Midbrain (tissue), 1 donor: ENCODE measurements around the gene SLC25A25.
"Not testable (repeated sequence)": the region's sequence is repeated elsewhere in the genome, so short reads cannot be mapped to it uniquely, and the experiment has no call there.

Experiments
- DNase-seq: peaks from one replicate; lab custom pipeline; 2025; lab: John Stamatoyannopoulos, UW

Gene SLC25A25

DNA sequence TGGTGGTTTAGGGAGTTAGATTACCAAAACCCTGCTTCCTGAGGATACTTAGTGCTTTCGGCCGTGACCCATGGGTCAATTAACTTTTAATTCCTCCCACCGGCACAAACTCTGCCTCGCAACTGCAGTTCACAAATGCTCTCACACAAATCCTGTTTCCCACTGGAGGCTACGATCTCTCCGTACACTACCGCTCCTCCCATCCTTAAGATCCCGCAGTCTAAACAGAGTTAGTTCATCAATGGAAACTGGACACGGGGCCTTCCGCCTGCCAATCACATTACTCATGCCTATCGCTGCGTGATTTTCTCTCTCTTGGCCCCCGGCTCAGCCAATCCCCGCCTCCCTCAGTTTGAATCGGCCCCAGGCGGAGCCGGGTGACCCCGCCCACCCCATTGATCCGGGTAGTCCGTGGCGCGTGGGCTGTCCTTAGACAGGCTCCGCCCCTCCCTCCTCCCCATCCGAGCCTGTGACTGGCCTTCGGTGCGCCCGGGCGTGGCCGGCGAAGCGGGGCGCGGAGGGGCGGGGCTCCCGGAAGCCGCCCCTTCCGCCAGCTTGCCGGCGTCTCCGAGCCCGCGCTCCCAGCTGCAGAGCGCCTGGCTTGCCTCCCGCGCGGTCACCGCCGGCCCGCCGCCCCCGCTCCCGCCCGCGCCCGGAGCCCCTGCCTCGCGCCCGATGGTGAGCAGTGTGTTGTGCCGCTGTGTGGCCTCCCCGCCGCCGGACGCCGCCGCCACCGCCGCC lies at the start of gene SLC25A25:
Gene SLC25A25 (plus strand): TSS at position 588 of the 741 bp plus-strand sequence. CDS start 88 bp downstream, at position 676.
- peak; percentile 99 for DNase-seq

DNA sequence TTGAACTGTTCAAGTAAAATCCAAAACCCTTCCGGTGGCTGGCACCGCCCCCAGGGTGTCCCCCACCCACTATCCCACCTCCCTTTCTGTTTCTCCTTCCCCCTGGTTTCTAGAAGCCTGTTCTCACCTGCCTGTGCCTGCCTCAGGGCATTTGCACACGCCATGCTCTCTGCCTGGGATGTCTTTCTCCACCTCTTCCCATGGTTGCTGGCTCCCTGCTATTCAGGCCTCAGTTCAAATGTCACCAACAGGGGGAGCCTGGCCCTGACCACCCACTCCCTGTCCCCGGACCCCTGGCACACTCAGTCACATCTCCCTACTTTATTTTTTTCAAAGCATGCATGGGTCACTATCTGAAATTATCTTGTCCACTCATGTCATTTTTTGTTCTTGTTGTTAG lies 47.3 kb upstream of the SLC25A25 start:
- DNase-seq, result no peak

DNA sequence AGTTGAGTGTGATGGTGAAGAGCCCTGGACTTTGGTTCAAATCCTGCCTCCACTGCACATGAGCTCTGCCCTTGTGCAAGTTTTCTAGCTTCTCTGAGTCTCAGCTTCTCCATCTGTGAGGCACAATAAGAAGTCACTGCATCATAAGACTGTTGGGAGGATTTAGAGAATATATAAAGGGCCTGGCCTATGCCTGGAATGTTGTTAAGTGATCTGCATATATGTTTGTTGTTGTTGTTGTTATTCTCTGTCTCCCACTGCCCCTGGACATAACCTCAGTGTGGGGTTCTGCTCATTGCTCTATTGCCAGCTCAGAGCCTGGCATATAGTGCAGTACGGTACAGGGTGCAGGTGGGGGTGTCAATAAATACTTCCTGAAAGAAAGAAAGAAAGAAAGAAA lies 46.9 kb upstream of the SLC25A25 start:
- DNase-seq, result no peak

DNA sequence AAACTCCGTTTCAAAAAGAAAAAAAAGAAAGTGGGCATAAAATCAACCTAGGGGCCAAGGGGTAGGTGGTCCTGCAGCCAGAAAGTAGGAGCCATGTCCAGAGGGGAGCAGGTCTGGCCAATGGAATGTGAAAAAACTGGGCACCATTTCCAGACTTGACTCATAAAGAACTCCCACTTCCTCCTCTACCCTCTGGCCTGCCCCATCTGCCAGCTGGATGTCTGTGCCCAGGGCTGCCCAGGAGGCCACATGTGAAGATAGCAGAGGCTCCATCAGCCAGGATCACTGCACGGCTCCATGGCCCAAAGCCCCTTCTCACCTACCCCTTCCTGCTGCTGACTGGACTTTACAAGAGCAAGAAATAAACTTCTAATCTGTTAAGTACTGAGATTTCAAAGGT lies 45.1 kb upstream of the SLC25A25 start:
- no peak for DNase-seq

DNA sequence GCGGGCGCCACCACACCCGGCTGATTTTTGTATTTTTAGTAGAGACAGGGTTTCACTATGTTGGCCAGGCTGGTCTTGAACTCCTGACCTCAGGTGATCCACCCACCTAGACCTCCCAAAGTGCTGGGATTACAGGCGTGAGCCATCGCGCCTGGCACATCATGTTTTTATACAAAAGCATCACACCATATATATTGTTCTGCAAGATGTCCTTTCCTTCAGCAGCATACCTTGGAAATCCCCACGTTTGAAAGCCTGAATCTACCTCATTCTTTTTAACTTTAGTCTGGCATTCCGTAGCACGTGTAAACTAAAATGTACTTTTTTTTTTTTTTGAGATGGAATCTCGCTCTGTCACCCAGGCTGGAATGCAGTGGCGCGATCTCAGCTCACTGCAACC lies 44.4 kb upstream of the SLC25A25 start:
- DNase-seq, result not testable (repeated sequence)

DNA sequence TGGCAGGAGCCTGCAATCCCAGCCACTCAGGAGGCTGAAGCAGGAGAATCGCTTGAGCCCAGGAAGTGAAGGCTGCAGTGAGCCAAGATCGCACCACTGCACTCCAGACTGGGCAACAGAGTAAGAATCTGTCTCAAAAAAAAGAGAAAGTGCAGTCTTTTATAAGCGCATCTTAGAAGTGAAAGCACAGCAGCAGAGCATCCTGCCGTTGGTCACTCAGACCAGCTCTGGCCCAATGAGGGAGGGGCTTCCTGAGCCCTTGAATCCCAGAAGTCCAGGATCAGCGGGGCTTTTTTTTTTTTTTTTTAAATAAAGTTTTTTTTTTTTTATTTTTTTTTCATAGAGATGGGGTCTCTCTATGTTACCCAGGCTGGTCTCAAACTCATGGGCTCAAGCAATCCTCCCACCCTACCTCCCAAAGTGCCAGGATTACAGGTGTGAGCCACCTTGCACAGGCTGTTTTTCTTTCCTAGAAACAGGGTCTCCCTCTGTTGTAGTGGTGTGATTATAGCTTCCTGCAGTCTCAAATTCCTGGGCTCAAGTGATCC lies 43.2 kb upstream of the SLC25A25 start:
- no peak for DNase-seq

DNA sequence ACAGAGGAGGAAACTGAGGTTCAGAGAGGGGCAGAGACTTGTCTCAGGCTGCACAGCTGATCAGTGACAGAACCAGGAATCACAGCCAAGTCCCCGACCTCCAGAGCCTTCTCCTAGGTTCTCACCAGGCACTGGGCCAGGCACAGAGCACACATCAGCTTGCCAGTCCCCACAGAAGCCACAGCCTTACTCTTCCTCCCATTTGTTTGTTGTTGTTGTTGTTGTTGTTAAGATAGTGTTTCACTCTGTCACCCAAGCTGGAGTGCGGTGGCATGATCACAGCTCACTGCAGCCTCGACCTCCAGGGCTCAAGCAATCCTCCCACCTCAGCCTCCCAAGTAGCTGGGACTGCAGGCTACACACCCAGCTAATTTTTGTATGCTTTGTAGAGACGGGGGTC lies 42.3 kb upstream of the SLC25A25 start:
- DNase-seq, result no peak

DNA sequence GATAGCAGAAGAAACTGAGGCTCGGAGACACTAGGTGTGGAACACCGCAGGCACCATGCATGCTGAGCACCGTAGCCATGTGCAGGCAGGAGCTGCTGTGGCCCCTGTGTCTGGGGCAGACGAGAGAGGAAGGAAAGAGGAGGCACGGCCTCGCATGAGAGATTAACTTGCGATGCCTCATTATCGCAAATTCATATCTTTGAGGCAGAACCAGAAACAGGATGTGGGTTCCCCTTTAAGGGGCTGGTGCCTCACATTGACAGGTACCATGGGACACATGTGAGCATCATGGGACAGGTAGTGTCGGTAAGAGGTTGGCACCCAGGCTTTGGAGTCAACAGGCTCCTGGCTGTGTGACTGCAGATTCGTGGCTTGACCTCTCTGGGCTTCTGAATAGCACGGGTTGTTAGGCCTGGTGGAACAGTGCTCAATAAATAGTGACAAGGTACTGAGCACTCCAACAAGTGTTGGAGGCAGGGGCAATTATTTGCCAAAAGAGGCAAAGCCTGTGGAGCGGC lies 41.7 kb upstream of the SLC25A25 start:
- no peak for DNase-seq

DNA sequence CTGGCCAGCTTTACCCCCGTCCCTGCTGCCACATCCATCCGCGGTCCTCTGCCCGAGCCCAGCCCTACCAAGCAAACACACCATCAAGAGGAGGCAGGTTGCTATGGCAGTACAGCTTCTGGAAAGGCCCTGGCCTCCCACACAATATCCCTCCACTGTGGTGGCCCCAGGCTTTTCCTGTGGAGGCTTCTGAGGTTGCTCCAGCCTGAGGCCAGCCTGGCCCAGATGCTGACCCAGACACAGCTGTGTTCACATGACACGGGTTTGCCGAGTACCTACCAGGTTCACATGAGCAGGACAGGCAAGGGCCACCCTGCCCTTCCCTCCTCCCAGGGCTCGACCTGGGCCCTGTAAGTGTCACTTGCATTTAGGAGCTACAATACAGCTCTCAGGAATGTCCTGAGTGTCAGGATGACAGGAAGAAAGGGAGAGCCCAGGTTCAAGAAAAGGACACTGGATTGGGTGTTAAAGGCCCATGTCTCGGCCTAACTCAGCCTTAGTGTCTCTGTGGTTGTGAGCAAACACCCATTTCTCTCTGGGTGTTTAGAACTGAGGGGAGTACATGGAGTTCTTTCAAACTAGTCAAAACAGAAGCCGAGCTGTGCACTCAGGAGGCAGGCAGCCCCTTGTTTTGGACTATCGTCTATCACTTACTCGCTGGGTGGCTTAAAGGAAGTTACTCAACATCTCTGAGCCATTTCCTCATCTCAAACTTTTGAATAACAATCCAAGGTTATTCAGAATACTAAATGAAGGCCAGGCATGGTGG lies 41.1 kb upstream of the SLC25A25 start:
- no peak for DNase-seq

DNA sequence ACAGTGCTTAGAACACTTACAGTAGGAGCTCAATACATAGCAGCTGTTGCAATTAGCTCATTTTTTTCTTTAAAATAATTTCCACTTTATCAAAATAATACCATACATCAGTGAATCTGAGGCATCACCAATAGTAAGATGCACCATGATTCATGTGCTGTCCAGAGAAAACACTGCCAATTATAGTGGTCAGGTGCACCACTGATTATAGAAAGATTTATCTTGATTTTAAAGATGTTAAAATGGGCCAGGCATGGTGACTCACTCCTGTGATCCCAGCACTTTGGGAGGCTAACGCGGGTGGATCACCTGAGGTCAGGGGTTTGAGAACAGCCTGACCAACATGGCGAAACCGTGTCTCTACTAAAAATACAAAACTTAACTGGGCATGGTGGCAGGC lies 40.3 kb upstream of the SLC25A25 start:
- DNase-seq, result no peak

DNA sequence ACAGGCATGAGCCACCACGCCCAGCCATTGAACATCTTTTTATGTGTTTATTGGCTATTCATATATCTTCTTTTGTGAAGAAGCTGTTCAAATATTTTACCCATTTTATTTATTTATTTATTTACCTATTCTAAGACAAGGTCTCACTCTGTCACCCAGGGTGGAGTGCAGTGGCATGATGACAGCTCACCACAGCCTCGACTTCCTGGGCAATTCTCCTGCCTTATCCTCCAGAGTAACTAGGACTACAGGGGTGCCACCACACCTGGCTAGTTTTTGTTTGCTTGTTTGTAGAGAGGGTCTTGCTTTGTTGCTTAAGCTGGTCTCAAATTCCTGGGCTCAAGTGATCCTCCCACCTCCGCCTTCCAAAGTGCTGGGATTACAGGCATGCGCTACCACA lies 34.4 kb upstream of the SLC25A25 start:
- no peak for DNase-seq

DNA sequence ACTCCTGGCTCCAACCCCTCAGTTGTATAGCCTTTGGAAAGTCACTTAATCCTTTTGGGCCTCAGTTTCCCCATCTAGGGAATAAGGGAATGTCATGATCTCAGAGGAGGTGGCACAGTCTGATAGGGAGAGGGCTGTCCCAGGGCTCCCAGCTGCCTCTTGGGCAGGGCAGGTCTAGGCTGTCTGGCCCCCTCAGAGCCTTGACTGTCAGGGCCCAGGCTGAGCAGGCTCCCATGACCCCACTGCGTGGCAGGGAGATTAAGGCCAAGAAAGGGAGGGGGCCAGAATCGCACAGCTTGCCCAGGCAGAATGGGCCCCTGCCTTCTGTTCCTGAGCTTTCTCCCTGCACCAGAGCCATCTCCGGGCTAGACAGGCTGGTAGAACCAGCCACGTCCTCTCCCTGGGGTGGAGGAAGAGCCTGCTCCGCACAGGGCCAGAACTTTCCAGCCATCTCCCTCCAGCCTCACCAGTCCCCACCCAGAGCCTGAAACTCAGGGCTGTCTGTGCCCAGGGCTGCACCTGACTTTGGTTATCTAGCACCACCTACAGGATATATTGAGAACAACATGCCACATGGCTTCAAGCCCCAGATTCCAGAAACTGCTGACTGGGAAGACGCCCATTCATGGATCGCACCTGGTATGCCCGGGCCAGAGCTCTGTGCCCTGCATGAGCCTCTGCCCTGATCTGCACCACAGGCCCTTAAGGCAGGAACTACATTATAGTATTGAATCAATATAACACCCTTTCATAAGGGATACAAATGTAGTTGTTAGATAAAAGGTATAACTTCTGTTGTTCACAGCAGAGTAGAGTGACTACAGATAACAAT lies 33.0 kb upstream of the SLC25A25 start:
- DNase-seq, result peak; percentile 83

DNA sequence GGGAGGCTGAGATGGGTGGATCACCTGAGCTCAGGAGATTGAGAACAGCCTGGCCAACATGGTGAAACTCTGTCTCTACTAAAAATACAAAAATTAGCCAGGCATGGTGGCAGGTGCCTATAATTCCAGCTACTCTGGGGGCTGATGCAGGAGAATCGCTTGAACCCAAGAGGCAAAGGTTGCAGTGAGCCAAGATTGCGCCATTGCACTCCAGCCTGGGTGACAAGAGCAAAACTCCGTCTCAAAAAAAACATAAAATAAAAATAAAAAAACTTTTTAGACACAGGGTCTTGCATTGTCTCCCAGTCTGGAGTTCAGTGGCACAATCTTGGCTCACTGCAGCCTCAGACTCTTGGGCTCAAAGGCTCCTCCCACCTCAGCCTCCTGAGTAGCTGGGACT lies 31.5 kb upstream of the SLC25A25 start:
- DNase-seq, result not testable (repeated sequence)

DNA sequence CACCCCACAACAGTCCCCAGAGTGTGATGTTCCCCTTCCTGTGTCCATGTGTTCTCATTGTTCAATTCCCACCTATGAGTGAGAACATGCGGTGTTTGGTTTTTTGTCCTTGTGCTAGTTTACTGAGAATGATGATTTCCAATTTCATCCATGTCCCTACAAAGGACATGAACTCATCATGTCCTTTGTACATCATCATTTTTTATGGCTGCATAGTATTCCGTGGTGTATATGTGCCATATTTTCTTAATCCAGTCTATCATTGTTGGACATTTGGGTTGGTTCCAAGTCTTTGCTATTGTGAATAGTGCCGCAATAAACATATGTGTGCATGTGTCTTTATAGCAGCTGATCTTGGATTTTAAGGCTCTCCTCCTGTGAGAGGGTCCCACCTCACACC lies 27.2 kb upstream of the SLC25A25 start:
- not testable (repeated sequence) for DNase-seq

DNA sequence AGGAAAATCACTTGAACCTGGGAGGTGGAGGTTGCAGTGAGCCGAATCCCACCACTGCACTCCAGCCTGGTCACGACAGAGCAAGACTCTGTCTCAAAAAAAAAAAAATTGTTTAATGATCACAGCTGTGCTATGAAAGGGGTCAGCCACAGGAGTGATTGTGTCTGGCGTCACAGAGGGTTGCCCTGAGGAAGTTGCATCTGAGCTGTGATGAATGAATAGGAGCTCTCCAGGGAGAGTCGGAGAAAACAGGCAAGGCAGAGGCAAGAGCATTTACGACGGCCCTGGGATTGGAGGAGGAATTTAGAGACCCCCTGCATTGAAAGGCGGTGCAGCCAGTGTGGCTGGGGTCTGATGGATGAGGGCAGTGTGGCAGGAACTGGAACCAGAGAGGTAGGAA lies 26.0 kb upstream of the SLC25A25 start:
- no peak for DNase-seq

DNA sequence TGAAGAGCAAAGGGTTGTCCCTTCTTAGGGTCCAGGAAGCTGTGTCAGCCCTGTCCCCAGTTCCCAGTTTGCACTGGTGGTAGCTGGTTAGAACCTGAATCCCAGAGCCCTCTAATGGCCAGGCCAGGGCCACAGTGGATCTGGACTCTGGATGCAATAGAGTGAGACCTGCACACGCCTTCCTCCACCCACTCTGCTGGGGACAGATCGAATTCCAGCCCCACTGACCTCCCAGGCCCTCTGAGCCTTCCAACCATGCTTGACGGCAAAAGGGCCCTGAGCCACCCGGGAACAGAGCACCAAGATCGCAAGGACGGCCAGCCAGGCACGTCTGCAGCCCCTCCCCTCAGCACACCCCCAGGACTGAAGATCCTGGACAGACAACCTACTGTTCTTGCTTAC lies 24.6 kb upstream of the SLC25A25 start:
- no peak for DNase-seq

DNA sequence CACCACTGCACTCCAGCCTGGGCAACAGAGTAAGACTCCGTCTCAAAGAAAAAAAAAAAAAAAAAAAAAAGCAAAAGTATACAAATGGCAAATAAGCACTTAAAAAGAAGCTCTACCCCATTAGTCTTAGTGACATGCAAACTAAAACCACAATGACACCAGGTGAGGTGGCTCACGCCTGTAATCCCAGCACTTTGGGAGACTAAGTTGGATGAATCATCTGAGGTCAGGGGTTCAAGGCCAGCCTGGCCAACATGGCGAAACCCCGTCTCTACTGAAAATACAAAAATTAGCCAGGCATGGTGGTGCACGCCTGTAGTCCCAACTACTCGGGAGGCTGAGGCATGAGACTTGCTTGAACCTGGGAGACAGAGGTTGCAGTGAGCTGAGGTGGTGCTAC lies 22.6 kb upstream of the SLC25A25 start:
- not testable (repeated sequence) for DNase-seq

DNA sequence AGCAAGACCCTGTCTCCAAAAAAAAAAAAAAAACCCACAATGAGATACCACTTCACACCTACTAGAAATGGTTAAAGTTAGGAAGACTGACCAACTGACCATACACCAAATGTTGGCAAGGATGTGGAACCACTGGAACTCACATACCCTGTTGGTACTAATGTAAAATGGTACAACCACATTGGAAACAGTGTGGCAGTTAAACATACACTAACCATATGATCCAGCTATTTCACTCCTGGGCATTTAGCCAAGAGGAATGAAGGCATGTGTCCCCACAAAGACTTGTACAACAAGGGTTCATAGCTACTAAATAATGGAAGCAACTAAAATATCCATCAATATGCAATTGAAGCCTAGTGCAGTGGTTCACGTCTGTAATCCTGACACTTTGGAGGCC lies 22.2 kb upstream of the SLC25A25 start:
- DNase-seq, result no peak

DNA sequence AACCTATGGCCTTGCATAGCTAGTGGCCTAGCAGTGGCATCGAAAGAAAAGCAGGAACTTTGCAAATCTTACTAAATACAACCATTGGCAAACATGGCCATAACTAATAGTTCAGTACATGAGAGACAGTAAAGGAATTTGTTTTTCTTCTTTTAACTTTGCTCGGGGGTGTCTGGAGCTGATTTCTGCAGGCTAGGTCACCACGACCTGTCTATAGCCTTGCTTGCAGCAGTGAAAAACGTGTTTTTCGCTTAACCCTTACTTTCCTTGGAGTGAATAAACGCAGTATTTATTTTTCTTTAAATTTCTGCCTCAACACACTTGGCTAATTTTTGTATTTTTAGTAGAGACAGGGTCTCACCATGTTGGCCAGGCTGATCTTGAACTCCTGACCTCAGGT lies 20.8 kb upstream of the SLC25A25 start:
- no peak for DNase-seq

DNA sequence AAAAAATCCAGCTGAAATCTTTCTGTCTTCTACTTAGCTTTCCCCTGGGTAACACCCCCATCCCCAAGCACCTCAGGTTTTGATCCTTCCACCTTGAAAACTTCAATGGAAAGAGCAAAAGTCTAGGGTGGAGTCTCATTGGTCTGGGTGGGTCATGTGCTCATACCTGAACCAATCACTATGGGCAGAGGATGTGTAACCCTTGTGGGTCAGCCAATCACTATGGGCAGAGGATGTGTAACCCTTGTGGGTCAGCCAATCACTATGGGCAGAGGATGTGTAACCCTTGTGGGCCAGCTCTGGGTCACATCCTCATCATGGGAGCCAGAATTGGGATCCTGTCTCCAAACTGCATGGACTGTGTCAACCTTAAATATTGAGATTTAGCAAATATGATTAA lies 19.4 kb upstream of the SLC25A25 start:
- DNase-seq, result no peak

DNA sequence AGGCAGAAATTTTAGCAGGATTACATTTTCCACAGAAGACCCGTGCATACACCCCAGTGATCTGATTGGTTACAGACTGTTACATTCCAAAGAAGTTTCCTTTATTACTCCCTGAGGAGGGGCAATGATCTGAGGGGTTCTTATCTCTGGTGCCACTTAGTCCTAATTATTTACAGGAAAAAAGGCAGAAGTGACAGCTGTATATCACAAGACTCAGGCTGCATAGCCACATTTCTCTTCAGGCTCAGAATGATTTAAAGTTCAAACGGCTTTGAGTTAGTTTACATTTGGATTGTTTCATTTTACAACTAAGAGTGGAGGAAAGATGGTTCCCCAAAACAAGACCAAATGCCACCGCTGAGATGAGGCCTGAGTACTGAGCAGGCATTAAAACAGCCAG lies 18.2 kb upstream of the SLC25A25 start:
- no peak for DNase-seq
